Kidney glomerular epithelial cell (primary cell): ENCODE measurements around the gene CCNJ.
A peak's percentile ranks its signal among the peaks of the same experiment; 100 is the strongest.

ENCODE experiments used
- DNase-seq: peaks from one replicate; lab custom pipeline; 2025; lab: John Stamatoyannopoulos, UW

CCNJ gene

DNA sequence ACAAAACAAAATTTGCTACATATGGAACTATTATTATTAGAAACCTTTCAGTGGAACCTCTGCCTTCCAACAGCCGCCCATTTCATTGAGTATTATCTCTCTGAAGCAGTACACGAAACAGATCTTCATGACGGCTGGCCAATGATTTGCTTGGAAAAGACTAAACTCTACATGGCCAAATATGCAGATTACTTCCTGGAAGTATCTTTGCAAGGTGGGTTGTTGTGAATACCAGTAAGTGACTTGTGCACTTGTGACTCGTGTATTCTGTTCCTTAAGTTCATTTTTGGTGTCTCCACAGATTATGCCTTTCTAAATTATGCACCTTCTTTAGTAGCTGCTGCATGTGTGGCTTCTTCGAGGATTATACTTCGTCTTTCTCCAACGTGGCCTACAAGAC is 13.4 kb downstream of the CCNJ start:
- DNase-seq: no peak

DNA sequence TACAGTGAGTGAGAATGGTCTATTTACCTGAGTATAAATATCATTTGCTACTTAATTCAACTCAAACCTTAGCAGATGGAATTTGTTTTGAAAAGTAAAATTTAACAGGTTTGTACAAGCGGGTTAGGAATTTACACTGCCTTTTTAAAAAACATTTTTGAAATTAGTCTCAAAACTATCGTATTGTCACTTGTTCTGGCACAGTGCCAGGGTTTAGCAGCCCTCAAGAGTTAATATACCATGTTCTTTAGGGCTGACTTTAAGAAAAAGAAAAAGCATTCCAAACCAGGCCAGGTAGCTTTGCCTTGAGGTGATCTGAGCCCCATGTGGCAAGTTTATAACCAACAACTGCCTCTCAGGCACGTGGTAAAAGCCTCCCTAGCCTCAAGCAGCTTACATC is 17.8 kb downstream of the CCNJ start:
- DNase-seq: no peak

DNA sequence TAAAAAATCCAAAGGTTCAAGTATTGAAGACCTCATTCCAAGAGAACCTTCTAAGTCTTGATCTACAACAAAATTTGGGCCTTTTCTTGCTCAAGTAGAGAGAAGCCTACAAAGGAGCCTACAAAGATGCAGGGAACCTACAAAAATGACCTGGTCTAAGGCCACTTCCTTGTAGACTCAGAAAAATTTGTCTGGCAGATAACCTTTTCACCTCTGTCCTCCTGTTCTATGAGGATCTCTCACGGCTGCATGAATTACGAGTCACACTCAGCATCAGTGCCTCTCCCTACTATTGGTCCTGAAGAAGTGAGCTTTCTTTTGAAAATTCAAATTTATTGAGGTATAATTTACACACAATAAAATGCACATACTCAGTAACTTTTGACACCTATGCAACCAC is 29.3 kb downstream of the CCNJ start:
- DNase-seq: peak; percentile 13

DNA sequence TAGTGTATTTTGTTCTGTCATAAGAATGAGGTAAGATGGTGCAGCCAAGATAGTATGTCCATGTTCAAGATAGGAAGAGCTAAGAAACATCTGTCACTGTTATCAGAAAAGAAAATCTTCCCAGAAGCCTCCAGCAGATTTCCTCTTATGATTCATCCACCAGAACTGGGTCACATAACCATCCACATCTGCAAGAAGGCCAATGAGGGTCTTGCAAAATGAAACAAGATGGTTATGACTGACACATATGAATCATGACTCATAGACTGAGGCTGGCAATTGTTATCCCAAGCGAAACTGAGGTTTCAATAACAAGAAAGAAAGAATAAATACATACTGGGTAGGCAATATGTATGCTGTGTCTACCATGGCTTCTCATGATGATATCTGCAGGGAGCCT is 30.3 kb downstream of the CCNJ start:
- DNase-seq: no peak

DNA sequence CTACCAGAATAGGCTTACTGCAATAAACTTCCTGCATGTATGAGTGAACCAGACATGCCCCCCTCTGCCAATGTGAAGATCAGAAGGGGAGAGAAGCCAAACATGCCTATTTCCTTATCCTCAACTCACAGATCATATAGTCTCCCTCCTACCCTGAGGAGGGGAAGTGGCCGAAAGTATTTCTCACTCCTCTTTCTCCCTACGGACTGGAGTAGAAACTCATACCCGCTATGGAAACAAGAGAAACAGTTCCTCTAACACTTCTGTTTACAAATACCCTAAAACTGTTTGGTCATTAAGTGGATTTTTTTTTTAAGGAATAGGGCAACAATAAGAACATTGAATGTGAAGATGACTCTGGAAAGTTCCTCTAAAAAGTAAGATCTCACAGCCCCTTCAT is 31.4 kb downstream of the CCNJ start:
- no peak for DNase-seq

DNA sequence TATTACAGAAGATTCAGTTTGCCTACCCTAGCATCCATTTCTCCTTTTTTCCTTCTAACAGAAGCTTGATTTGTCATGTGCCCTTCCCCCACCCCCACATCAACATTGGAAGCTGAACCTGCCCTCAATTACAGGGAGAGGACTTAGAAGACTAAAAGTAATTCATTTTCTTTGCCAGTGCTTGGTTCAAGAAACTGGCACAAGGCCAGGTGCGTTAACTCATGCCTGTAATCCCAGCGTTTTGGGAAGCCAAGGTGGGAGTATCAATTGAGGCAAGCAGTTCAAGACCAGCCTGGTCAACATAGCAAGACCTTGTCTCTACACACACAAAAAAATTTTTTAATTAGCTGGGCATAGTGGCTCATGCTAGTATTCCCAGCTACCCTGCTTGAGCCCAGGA is 32.6 kb downstream of the CCNJ start:
- no peak for DNase-seq

DNA sequence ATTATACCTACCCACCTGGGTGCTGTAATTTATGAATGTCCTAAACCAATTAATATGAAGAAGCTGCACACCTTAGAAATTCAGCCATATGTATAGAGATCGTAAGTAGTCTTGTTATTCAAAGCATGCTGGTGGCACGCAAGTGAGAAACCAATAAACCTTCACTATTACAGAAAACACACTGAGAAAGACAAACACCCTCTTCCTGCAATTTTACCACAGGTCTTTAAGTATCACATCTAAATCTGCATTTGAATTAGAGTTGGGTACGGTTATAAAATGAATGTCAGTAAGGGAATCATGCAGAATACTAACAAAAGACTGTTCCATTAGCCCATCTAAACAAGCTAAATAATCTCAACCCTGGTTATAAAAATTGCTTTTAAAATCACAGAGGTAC is 33.8 kb downstream of the CCNJ start:
- DNase-seq: no peak

DNA sequence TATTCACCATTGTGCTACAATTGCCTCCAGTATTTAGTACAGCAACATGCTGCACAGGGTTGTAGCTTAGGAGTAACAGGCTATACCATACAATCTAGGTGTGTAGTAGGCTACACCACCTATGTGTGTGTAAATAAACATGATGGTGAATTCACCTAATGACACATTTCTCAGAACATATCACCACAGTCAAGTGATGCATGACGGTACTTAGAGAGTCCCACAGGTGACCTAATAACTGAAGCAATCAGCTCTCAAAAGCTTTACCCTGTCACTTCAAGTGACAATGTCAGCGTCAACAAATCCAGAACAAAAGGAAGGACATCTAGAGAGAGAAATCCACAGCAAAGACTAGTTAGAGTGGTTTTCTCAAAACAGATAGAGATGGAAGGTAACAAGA is 38.8 kb downstream of the CCNJ start:
- no peak for DNase-seq

DNA sequence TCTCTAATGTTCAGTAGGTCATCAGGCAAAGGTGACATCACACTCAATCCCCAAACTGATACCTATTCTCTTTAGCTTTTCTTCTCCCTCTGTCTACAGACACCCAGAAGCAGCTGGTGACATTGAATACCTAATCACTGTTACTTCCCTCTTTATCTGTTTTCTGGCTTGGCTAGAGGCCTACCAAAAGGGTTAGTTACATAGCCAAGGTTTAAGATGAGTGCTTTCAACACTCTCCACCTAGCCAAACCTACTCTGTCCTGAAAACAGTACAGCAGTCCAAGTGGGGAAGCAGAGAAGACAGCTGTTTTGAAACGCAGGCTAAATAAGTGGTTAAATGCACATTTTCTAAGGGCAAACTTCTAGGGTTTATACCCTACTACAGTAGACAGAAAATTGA is 39.4 kb downstream of the CCNJ start:
- no peak for DNase-seq

DNA sequence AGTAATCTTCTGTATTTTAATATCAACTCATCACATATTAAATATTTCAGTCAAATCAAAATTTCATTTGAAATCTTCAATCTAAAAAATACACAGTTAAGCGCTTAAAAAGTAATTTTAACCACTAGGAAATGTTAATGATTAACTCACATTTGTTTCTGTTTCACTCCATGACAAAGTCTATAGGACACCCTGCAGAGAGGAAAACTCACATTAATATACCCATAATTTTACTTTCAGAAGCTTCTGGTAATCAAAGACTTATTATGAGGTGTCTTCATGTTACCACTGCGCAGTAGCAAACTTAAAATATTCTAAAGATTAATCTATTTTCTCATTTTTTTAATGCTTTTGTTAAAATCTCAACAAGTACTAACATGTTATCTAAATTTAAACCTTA is 45.7 kb downstream of the CCNJ start:
- DNase-seq: peak; percentile 34

DNA sequence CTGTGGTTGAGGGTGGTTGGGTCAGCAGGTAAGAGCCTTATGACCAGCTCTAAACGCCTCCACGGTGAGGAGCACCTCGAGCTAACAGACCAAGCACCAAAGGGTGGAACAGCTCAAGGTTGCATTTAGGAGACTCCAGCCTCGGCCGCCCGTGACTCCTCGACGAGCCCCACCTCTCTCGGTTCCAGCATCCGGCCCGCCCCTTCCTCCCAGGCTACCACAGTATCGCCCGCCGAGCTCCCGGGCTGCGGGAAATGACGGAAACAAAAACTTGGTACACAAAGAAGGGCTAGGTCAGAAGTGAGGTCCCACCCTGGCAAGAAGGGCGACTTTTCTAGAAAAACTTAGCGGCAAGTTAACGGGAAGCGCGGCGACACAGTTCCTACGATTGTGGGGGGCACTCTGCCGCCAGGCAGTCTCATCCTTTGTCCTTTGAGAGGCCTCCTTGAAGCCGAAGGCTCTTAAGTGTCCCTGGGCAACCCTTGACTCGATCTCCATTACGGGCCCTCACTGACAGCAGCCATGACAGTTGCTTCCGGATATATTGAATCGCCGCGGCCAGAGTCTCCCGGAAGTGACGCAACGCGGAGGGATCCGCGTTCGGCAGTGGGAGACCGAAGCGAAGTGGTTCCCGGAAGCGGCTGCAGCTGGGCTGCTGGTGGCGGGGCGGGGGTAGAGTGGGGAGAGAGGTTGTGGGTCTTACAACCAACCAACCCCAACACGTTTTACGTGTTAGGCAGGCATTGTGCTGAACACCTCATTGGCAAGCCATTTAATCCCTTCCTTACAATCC is 46.5 kb downstream of the CCNJ start:
- DNase-seq: peak; percentile 87

DNA sequence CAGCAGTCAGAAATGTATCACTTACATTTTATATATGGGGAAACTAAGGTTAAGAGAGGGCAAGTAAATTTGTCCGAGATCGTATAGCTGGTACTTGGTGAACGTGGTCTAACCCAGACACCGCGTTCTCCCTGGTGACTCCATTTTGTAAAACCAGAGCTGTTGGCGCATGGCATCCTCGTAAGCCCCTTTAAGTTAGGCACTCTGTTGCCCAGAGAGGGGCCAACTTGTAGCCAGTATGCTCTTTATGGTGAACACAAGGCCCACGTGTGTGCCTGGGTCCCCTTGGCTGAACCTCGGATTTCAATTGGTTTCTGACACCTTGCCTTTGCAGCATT is 47.0 kb downstream of the CCNJ start:
- no peak for DNase-seq

DNA sequence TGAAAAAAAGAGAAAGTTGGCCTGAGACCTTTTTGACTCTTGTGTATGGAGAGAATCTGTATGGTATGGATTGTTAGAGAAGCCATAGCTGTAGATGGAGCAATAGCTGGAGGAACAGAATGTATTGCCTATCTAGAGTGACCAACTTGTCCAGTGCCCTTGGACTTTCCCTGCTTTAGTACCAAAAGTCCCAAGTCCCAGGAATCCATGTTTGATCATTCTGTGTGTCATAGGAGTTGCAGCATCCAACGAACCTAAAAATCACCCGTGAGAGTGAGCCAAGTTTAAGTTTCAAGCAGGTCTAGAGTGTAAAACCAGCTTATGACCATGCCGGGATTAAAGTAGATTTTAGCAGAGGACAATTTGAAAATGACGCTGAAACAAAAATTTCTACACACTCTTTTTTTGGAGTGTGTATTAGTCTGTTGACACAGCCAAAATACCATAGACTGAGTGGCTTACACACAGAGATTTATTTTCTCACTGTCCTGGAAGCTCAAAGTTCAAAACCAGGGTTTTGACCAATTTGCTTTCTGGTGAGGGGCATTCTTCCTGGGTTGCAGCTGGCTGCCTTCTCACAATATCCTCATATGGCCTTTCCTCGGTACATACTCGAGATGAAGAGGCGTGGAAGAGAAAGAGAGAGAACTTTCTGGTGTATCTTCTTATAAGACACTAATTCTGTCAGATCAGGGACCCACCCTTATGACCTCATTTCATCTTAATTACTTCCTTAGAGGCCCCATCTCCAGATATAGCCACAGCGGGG is 49.8 kb downstream of the CCNJ start:
- DNase-seq: no peak

DNA sequence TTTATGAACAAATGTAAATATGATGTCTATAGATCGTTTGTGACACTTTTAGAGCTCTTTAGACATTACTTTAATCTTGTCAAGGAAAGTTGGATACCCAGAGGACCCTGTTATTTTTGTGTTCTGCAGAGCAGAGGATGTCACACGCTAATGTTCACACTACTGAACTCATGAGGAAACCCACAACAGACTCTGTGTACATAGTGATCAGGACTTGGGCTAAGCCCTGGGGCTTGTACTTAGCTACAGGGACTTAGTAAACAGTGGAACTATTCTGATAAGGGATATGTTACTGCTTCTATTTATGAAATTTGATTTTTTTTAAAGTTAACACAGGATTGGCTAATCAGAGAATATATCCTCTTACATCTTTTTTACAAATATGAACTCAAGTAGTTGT is 50.6 kb downstream of the CCNJ start:
- DNase-seq: no peak

DNA sequence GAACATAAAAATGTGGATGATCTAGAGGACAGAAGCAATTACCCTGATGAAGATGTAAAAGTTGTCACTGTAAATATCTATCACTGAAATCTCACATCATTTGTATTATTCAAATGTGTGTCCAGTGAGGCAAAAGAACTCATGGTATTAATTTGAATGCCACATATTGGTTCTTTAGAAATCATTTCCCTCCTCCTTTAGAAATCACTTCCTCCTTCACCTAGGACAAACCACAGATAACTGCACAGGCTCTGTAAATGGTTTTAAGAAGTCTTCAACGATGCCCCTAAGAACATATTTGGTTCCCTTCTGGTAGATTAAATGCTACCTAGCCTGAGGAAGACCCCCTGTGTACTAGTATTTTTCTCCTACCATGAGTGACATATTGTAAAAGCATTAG is 53.6 kb downstream of the CCNJ start:
- no peak for DNase-seq

DNA sequence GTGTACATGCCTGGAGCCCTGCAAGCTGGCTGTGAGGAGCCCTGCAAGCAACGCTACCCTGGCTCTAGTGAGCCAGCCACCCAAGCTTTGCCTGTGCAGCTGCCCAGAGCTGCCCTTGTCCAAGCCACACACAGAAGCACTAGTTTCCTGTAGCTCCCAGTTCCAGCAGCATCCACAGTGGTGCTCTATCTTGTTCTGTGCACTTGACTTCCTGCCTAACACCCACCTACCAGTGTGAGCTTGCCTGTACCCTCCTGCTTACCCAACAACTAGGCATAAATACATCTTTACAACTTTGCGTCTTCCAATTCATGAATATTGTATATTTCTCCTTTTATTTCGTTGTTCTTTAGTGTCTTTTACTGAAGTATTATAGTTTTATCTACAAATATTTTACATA is 54.5 kb downstream of the CCNJ start:
- no peak for DNase-seq

DNA sequence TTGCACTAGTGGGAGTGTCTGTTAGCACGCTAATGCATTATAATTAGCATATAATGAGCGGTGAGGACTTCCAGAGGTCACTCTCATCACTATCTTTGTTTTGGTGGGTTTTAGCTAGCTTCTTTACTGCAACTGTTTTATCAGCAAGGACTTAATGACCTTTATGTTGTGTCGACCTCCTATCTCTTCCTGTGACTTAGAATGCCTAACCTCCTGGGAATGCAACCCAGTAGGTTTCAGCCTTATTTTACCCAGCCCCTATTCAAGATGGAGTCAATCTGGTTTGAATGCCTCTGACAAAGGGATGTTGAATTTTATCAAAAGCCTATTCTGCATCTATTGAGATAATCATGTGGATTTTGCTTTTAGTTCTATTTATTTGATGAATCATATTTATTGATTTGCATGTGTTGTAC is 64.2 kb downstream of the CCNJ start:
- no peak for DNase-seq
